Right atrium auricular region (tissue), 2 donors: ENCODE measurements around the gene PTPRC. TPM values are rescaled to one million over a fixed set of nuclear protein-coding genes. Genes with fewer than 3 reads are reported as not detected.

Experiments used
- DNase-seq: peaks from one replicate; pipeline ENCODE4 v3.0.0-alpha.2; 2019; ENCODE audit warnings: low spot score
- H3K27ac ChIP-seq, 2 donors: fragments of 200-600 bp; sonication (generic); 1 replicate in 1 of 2; 2 replicates in 1 of 2; pipeline ENCODE4 v1.5.1; 2016 to 2019
- H3K27me3 ChIP-seq, 2 donors: fragments of 200-600 bp; sonication (generic); one replicate each; pipeline versions ENCODE4 v1.5.1 to v1.6.0; 2017 to 2019
- H3K36me3 ChIP-seq: fragments of 200-600 bp; sonication (generic); one replicate; pipeline ENCODE4 v1.5.1; 2016
- H3K4me1 ChIP-seq, 2 donors: fragments of 200-600 bp; sonication (generic); one replicate each; pipeline versions ENCODE4 v1.5.1 to v1.6.0; 2017 to 2019
- H3K4me3 ChIP-seq, 2 donors: fragments of 200-600 bp; sonication (generic); 1 replicate in 1 of 2; 2 replicates in 1 of 2; pipeline ENCODE4 v1.5.1; 2017 to 2019; ENCODE audit warnings: mild to moderate bottlenecking in 1 of 2, moderate library complexity in 1 of 2
- H3K9me3 ChIP-seq, 2 donors: fragments of 200-600 bp; sonication (generic); one replicate each; pipeline ENCODE4 v1.5.1; 2019
- total RNA-seq, 2 donors: library from RNA; depleted of rRNA; stranded (reverse); fragments of >200 nt; gene quantifications; one replicate each; pipeline ENCODE4 v1.1.0, GENCODE V29; 2016
- TF ChIP-seq, protein P1 (sequence below), 2 donors: fragments of 200-600 bp; sonication (generic); IDR thresholded peaks; one replicate each; pipeline ENCODE4 v1.5.1; 2019; ENCODE audit warnings: antibody characterized with exemption in 2 of 2

The PTPRC gene
- total RNA-seq, 2 donors from 2014 or later, result 5.5 to 10.1 TPM

DNA sequence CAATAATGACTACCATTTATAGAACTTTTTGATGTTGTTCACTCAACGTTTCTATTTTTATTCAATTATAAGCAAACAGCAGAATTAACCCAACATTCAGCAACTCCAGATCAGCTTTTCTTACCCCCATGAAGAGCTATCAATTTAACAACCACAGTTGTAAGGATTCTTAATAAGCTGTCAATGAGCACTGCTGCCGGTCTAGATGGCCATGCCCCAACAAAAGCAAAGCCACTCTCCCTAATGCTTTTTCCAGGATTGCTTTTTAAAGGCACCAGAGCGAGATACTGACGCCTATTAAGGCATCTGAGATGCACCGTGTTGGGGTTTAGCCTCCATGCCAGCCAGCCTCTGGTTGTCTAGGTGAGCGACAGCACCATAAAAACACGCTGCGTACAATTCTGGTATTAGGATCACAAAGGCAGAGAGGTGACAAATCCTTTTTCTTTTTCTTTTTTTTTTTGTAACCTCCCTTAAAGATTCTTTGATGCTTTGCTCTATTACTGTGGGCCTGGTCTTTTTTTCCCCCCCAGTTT lies 39.5 kb downstream of the PTPRC start:
- H3K4me1 ChIP-seq, result no peaks in the 10 kb centered on the region
- TF ChIP-seq, protein P1, sequence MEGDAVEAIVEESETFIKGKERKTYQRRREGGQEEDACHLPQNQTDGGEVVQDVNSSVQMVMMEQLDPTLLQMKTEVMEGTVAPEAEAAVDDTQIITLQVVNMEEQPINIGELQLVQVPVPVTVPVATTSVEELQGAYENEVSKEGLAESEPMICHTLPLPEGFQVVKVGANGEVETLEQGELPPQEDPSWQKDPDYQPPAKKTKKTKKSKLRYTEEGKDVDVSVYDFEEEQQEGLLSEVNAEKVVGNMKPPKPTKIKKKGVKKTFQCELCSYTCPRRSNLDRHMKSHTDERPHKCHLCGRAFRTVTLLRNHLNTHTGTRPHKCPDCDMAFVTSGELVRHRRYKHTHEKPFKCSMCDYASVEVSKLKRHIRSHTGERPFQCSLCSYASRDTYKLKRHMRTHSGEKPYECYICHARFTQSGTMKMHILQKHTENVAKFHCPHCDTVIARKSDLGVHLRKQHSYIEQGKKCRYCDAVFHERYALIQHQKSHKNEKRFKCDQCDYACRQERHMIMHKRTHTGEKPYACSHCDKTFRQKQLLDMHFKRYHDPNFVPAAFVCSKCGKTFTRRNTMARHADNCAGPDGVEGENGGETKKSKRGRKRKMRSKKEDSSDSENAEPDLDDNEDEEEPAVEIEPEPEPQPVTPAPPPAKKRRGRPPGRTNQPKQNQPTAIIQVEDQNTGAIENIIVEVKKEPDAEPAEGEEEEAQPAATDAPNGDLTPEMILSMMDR (IDR thresholded peaks at IDR 0.05), result no peak
- no peak overlapping the region for H3K27ac ChIP-seq
- DNase-seq, result no peak
- no peaks in the 10 kb centered on the region for H3K36me3 ChIP-seq
- no peak overlapping the region for H3K4me3 ChIP-seq
- H3K9me3 ChIP-seq, result no peaks in the 10 kb centered on the region
- no peaks in the 10 kb centered on the region for H3K27me3 ChIP-seq

DNA sequence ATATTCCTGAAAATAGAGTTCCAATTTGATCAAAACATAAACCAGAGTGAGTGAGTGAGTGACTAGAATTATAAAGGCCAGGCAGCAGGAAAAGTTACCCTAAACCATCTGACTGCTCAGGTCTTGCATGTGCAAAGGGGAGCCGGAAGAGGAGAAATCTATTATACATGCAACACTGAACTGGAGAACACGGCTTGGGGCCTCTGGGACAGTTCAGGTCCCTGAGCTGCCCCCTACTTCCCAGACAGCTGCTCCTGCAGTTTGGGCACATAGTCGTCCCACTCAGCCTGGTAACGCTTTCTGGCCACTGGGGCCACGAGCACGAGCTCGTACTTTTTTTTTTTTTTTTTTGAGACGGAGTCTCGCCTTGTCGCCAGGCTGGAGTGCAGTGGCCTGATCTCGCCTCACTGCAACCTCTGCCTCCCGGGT lies 40.1 kb downstream of the PTPRC start:
- Histone ChIP-seq H3K4me3 (no peak overlapping the region), H3K4me1 (no peaks in the 10 kb centered on the region), H3K27me3 (no peaks in the 10 kb centered on the region), H3K27ac (no peak overlapping the region), H3K9me3 (no peaks in the 10 kb centered on the region), H3K36me3 (no peaks in the 10 kb centered on the region)
- TF ChIP-seq, protein P1 (IDR thresholded peaks at IDR 0.05), result no peak
- no peak for DNase-seq

DNA sequence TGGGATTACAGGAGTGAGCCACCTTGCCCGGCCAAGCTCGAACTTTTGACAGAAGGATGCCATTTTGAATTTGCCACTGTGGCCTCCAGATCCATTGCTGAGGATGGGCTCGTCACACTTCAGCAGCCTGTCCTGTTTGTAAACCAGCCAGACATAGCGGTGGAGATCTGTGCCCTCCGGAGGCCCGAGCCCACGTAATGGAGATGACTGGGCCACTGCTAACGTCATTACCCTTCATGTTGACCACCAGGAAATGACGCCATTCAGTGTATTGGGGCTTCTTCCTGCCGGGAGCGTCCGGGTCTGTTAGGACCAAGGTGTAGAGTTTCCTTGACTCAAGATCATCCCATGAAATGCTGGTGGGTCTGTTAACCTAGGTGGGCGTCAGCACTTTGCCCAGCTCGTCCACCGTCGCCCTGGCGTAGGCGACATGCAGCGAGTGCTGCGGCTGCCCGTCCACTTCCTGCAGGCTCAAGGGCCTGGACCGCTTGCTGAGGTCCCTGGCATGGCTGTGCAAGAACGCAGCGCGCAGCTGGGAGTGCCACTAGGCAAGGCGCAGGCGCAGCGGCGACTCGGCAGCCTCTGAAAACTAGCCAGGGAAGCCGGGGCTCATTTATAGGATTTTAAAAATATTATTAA lies 40.8 kb downstream of the PTPRC start:
- no peaks in the 10 kb centered on the region for H3K9me3 ChIP-seq
- H3K27me3 ChIP-seq, result no peaks in the 10 kb centered on the region
- no peak for DNase-seq
- H3K4me1 ChIP-seq, result no peaks in the 10 kb centered on the region
- TF ChIP-seq, protein P1 (IDR thresholded peaks at IDR 0.05), result no peak
- H3K4me3 ChIP-seq, result no peak overlapping the region
- H3K36me3 ChIP-seq, result no peaks in the 10 kb centered on the region
- H3K27ac ChIP-seq, result no peak overlapping the region

DNA sequence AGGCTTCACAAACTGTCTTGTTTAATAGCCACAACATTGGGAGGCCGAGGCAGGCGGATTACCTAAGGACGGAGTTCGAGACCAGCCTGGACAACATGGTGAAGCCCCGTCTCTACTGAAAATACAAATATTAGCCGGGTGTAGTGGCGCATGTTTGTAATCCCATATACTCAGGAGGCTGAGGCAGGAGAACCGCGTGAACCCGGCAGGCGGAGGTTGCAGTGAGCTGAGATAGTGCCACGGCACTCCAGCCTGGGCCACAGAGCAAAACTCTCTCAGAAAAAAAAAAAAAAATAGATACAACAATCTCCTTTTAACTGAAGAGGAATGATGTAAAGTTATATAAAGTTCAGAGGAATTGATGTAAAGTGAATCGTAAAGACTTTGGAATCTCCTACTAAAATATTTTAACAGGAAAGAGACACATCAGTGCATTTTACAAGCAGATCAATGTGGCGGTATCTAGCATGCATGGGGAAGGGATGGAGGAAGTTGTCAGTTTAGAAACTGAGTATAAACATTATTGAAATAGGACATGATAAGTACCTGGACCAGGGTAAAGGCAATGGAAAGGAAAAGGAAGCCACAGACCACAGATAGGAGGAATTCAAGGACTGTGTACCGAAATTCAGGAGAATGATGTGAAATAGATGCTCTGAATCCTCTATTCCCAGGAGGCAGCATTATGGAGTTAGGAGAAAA lies 41.5 kb downstream of the PTPRC start:
- no peak for DNase-seq
- no peak overlapping the region for H3K27ac ChIP-seq

DNA sequence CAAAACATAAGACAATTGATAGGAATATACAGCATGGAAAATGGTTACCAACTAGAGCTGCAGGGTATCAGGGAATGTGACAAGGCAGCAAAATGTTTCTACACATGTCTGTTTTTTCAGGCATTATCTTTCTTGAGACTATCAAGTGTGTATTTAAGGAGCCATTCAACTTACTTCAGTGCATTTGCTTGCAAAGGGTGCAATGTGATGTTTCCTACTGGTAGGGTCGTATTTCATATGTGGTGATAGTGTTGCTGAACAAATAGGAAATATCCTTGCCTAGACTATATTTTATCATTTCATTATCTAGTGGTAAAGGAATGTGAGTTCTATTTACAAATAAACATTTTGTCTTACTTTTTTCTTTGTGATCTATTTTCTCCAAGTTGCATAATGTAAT lies 42.4 kb downstream of the PTPRC start:
- Histone ChIP-seq H3K4me3 (no peak overlapping the region), H3K27me3 (no peaks in the 10 kb centered on the region), H3K27ac (no peak overlapping the region), H3K4me1 (no peaks in the 10 kb centered on the region), H3K36me3 (no peaks in the 10 kb centered on the region), H3K9me3 (no peaks in the 10 kb centered on the region)
- TF ChIP-seq, protein P1 (IDR thresholded peaks at IDR 0.05), result no peak
- no peak for DNase-seq

More for the DNA sequence above, 41.5 kb downstream of the PTPRC start:
- H3K4me3 ChIP-seq, result no peak overlapping the region
- no peaks in the 10 kb centered on the region for H3K36me3 ChIP-seq
- H3K4me1 ChIP-seq, result no peaks in the 10 kb centered on the region
- no peaks in the 10 kb centered on the region for H3K9me3 ChIP-seq
- H3K27me3 ChIP-seq, result no peaks in the 10 kb centered on the region
- TF ChIP-seq, protein P1 (IDR thresholded peaks at IDR 0.05), result no peak
